HG02623 (cell line): Measurements from ENCODE around the gene PTOV1.
"Not testable (repeated sequence)": the region's sequence is repeated elsewhere in the genome, so short reads cannot be mapped to it uniquely, and the experiment has no call there.

Experiments used
- ATAC-seq: cut with Tn5 transposase; IDR thresholded peaks from one replicate; pipeline ENCODE4 v1.9.1; 2021; ENCODE audit warnings: moderate library complexity; ENCODE audit not compliant: unreplicated experiment

The PTOV1 gene

GRCh38 chr19:49817964-49818648 is 32.9 kb upstream of the PTOV1 start, which contains the start of gene MED25:
TSS of gene MED25 (plus strand) at chr19:49818289. CDS start at chr19:49818342, 53 bp downstream.
- peak; percentile 69 for ATAC-seq

- peak; percentile 7 for ATAC-seq
These were observed 32.1 kb upstream of the PTOV1 start for GRCh38 chr19:49818649-49819370.

- ATAC-seq = not testable (repeated sequence)
These were observed 31.4 kb upstream of the PTOV1 start for GRCh38 chr19:49819452-49820115.

- ATAC-seq = no peak
These were observed 30.8 kb upstream of the PTOV1 start for GRCh38 chr19:49820125-49820524.

GRCh38 chr19:49823472-49823871 is 27.5 kb upstream of the PTOV1 start:
- ATAC-seq = no peak

GRCh38 chr19:49824662-49825061 is 26.3 kb upstream of the PTOV1 start:
- no peak for ATAC-seq

GRCh38 chr19:49827034-49827433 is 23.9 kb upstream of the PTOV1 start:
- no peak for ATAC-seq

GRCh38 chr19:49829200-49829599 is 21.8 kb upstream of the PTOV1 start:
- ATAC-seq = no peak

- ATAC-seq = no peak
These were observed 21.2 kb upstream of the PTOV1 start for GRCh38 chr19:49829721-49830120.

- ATAC-seq = no peak
These were observed 20.2 kb upstream of the PTOV1 start for GRCh38 chr19:49830766-49831165.

- no peak for ATAC-seq
These were observed 19.4 kb upstream of the PTOV1 start for GRCh38 chr19:49831592-49831991.

GRCh38 chr19:49832556-49832955 is 18.4 kb upstream of the PTOV1 start:
- ATAC-seq = no peak

GRCh38 chr19:49833599-49833998 is 17.4 kb upstream of the PTOV1 start:
- no peak for ATAC-seq

- no peak for ATAC-seq
These were observed 15.4 kb upstream of the PTOV1 start for GRCh38 chr19:49835562-49835961.

GRCh38 chr19:49836176-49837008 is 14.6 kb upstream of the PTOV1 start:
- no peak for ATAC-seq

- no peak for ATAC-seq
These were observed 14.0 kb upstream of the PTOV1 start for GRCh38 chr19:49837009-49837310.

- no peak for ATAC-seq
These were observed 13.5 kb upstream of the PTOV1 start for GRCh38 chr19:49837425-49837824.

- no peak for ATAC-seq
These were observed 11.9 kb upstream of the PTOV1 start for GRCh38 chr19:49838885-49839588.

- ATAC-seq = no peak
These were observed 11.2 kb upstream of the PTOV1 start for GRCh38 chr19:49839713-49840112.

- ATAC-seq = no peak
These were observed 10.6 kb upstream of the PTOV1 start for GRCh38 chr19:49840321-49840720.
